ENCODE data around the gene LDLRAD1. TPM values are rescaled to one million over a fixed set of nuclear protein-coding genes. Genes with fewer than 3 reads are reported as not detected.

The LDLRAD1 gene
- total RNA-seq, 1 donor, result not detected

DNA sequence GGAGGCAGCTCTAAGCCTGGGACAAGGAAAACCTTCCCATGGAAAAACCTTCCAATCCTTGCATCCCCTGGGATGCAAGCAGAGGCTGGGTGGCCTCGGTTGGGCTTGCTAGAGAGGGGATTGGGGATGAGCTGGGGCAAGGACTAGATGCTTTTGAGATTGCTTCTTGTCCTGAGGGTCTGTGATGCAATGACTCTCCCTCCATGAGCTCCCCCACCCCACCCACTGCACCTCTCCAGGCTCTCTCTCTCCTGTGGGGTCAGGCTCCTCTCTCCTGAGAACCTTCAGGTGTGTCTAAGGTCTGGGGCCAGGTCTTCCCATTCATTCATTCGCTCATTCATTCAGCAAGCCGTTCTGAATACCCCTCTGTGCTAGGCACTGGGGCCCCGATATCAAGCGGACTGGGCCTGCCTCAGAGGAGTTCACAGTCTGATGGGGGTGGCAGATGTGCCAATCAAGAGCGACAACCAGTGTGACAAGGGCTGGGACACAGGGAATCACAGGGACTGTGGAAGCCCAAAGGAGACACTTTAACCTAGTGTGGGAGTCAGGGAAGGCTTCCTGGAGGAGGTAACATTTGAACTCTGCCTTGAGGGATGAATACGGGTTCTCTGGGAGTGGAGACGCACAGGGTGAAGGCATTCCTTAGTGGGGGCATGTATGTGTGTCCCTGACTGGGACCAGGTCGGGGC, 6.5 kb downstream of the LDLRAD1 start:
- H4K20me1 ChIP-seq (ENCODE audit: insufficient read depth, low read length), result no peaks in the 10 kb centered on the region
- no peak overlapping the region for H2AFZ ChIP-seq (ENCODE audit: low read length)
- no peaks in the 10 kb centered on the region for H3K9me3 ChIP-seq (ENCODE audit: low read depth, low read length)
- no peak overlapping the region for H3K4me2 ChIP-seq (ENCODE audit: insufficient read depth, low read length)
- no peaks in the 10 kb centered on the region for H3K79me2 ChIP-seq (ENCODE audit: insufficient read depth, low read length)
- peaks cover 34% of the 10 kb centered on the region for H3K27me3 ChIP-seq (ENCODE audit: insufficient read depth, low read length)
- no peaks in the 10 kb centered on the region for H3K4me1 ChIP-seq (ENCODE audit: insufficient read depth, low read length)
- peak; percentile 77 for DNase-seq (ENCODE audit: insufficient read length, low spot score, missing footprints)
- H3K27ac ChIP-seq (ENCODE audit: low read depth, low read length), result no peak overlapping the region
- TF ChIP-seq, protein P1, sequence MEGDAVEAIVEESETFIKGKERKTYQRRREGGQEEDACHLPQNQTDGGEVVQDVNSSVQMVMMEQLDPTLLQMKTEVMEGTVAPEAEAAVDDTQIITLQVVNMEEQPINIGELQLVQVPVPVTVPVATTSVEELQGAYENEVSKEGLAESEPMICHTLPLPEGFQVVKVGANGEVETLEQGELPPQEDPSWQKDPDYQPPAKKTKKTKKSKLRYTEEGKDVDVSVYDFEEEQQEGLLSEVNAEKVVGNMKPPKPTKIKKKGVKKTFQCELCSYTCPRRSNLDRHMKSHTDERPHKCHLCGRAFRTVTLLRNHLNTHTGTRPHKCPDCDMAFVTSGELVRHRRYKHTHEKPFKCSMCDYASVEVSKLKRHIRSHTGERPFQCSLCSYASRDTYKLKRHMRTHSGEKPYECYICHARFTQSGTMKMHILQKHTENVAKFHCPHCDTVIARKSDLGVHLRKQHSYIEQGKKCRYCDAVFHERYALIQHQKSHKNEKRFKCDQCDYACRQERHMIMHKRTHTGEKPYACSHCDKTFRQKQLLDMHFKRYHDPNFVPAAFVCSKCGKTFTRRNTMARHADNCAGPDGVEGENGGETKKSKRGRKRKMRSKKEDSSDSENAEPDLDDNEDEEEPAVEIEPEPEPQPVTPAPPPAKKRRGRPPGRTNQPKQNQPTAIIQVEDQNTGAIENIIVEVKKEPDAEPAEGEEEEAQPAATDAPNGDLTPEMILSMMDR (IDR thresholded peaks at IDR 0.05; ENCODE audit: extremely low read depth, low read depth, low read length), result no peak
- no peaks in the 10 kb centered on the region for H3K36me3 ChIP-seq (ENCODE audit: insufficient read depth, low read length)
- no peak overlapping the region for H3K4me3 ChIP-seq (ENCODE audit: insufficient read depth, low read length)

DNA sequence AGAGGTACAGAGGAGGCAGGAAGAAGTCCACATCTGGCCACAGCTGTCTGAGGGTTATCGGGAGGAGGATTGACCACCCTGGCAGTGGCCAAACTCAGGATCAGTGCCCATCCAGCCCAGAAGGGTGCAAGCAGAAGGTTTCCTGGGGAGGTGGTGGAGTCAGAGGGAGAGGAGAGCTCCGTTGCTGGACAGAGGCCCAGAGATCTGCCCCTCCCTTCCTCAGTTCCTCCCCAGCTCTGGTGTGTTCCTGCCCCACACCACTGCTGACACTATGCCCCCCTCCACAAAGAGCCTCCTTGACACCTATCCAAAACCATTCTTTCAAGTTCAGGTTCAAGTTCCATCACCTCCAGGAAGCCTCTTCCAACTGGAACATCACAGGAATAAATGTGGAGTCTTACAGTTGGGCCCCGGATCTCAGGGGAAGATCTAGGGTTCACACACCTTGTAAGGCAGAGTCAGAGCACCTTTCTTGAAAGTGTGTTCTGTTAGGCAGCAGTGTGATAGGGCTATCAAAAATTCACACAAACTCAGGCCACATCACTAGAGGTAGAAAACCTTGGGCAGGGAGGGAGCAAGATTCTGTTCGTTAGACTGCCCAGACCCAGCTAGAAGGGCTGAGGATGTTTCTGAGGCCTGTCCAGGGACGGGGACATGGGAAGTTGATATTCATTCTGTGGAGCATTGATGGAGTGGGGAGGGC, 7.4 kb downstream of the LDLRAD1 start:
- no peak for DNase-seq (ENCODE audit: insufficient read length, low spot score, missing footprints)
- TF ChIP-seq, protein P1 (IDR thresholded peaks at IDR 0.05; ENCODE audit: extremely low read depth, low read depth, low read length), result no peak
- H3K36me3 ChIP-seq (ENCODE audit: insufficient read depth, low read length), result no peaks in the 10 kb centered on the region
- H3K4me1 ChIP-seq (ENCODE audit: insufficient read depth, low read length), result no peaks in the 10 kb centered on the region
- no peak overlapping the region for H2AFZ ChIP-seq (ENCODE audit: low read length)
- H3K27ac ChIP-seq (ENCODE audit: low read depth, low read length), result no peak overlapping the region
- H3K9me3 ChIP-seq (ENCODE audit: low read depth, low read length), result no peaks in the 10 kb centered on the region
- no peaks in the 10 kb centered on the region for H3K79me2 ChIP-seq (ENCODE audit: insufficient read depth, low read length)
- no peak overlapping the region for H3K4me2 ChIP-seq (ENCODE audit: insufficient read depth, low read length)
- no peak overlapping the region for H3K4me3 ChIP-seq (ENCODE audit: insufficient read depth, low read length)
- peaks cover 34% of the 10 kb centered on the region for H3K27me3 ChIP-seq (ENCODE audit: insufficient read depth, low read length)
- no peaks in the 10 kb centered on the region for H4K20me1 ChIP-seq (ENCODE audit: insufficient read depth, low read length)

DNA sequence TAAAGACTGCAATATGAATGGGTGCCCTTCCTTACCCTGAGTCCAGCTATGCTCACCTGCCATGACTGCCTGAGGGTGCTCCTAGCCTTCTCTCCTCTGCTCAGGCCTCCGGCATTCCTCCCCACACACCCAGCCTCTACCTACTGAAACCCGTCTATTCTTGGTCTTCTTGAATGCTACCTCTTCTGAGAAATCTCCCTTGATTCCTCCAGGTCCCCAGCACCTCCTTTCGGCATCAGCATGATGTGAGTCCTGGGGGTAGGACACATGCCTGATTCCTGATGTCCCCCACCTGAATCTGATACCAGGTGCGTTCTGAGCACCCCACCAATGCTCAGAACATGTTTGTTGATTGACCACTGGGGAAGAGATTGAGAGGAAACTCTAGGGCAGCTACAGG, 8.6 kb downstream of the LDLRAD1 start:
- Histone ChIP-seq H3K4me2 (ENCODE audit: insufficient read depth, low read length) (no peak overlapping the region), H3K4me3 (ENCODE audit: insufficient read depth, low read length) (no peak overlapping the region), H3K36me3 (ENCODE audit: insufficient read depth, low read length) (no peaks in the 10 kb centered on the region), H3K79me2 (ENCODE audit: insufficient read depth, low read length) (no peaks in the 10 kb centered on the region), H2AFZ (ENCODE audit: low read length) (no peak overlapping the region), H4K20me1 (ENCODE audit: insufficient read depth, low read length) (no peaks in the 10 kb centered on the region), H3K4me1 (ENCODE audit: insufficient read depth, low read length) (no peaks in the 10 kb centered on the region), H3K27ac (ENCODE audit: low read depth, low read length) (no peak overlapping the region), H3K27me3 (ENCODE audit: insufficient read depth, low read length) (peaks cover 34% of the 10 kb centered on the region), H3K9me3 (ENCODE audit: low read depth, low read length) (no peaks in the 10 kb centered on the region)
- peak; percentile 76 for DNase-seq (ENCODE audit: insufficient read length, low spot score, missing footprints)
- TF ChIP-seq, protein P1 (IDR thresholded peaks at IDR 0.05; ENCODE audit: extremely low read depth, low read depth, low read length), result no peak

GRCh38 chr1:54008876-54009275, 9.1 kb downstream of the LDLRAD1 start:
- no peaks in the 10 kb centered on the region for H3K4me1 ChIP-seq (ENCODE audit: insufficient read depth, low read length)
- H3K27ac ChIP-seq (ENCODE audit: low read depth, low read length), result no peak overlapping the region
- no peak overlapping the region for H2AFZ ChIP-seq (ENCODE audit: low read length)
- no peaks in the 10 kb centered on the region for H3K9me3 ChIP-seq (ENCODE audit: low read depth, low read length)
- no peak overlapping the region for H3K4me2 ChIP-seq (ENCODE audit: insufficient read depth, low read length)
- TF ChIP-seq, protein P1 (IDR thresholded peaks at IDR 0.05; ENCODE audit: extremely low read depth, low read depth, low read length), result no peak
- H3K4me3 ChIP-seq (ENCODE audit: insufficient read depth, low read length), result no peak overlapping the region
- H3K27me3 ChIP-seq (ENCODE audit: insufficient read depth, low read length), result peaks cover 34% of the 10 kb centered on the region
- DNase-seq (ENCODE audit: insufficient read length, low spot score, missing footprints), result no peak
- H4K20me1 ChIP-seq (ENCODE audit: insufficient read depth, low read length), result no peaks in the 10 kb centered on the region
- H3K36me3 ChIP-seq (ENCODE audit: insufficient read depth, low read length), result no peaks in the 10 kb centered on the region
- H3K79me2 ChIP-seq (ENCODE audit: insufficient read depth, low read length), result no peaks in the 10 kb centered on the region

Data from osteoblast (primary cell).